MCF 10A (cell line): ENCODE measurements around the gene BPGM. TPM values are rescaled to one million over a fixed set of nuclear protein-coding genes. Genes with fewer than 3 reads are reported as not detected.

Source experiments
- BruUV-seq: library from RNA; stranded (reverse); fragments of 400-500 nt; replicated peaks from 2 replicates; lab custom pipeline; 2021; lab: Mats Ljungman, UMichigan
- CTCF ChIA-PET: fragments of 300-600 bp; sonication (Branson Sonifier 250); formaldehyde crosslinking; extraction: SDS; loops from one replicate; lab custom pipeline; 2021; ENCODE audit warnings: antibody characterized with exemption, inconsistent platforms; lab: Yijun Ruan, JAX
- POLR2A ChIA-PET: fragments of 300-600, 350-650 bp; sonication (Branson Sonifier 250); formaldehyde crosslinking; extraction: SDS; loops from one replicate; lab custom pipeline; 2020; ENCODE audit warnings: antibody characterized with exemption, inconsistent platforms; lab: Yijun Ruan, JAX
- DNase-seq: peaks from one replicate; pipeline ENCODE4 v3.0.0-alpha.2; 2018; ENCODE audit not compliant: unreplicated experiment
- H3K27ac Mint-ChIP-seq: one replicate; pipeline ENCODE4 v1.8.0; 2022; ENCODE audit warnings: mild to moderate bottlenecking, low read depth, mixed read lengths; ENCODE audit not compliant: unreplicated experiment
- H3K27me3 Mint-ChIP-seq: one replicate; pipeline ENCODE4 v1.8.0; 2022; ENCODE audit warnings: mixed read lengths; ENCODE audit not compliant: insufficient read depth, unreplicated experiment
- H3K36me3 Mint-ChIP-seq: one replicate; pipeline ENCODE4 v1.8.0; 2022; ENCODE audit warnings: mild to moderate bottlenecking, moderate library complexity, mixed read lengths; ENCODE audit not compliant: insufficient read depth, unreplicated experiment
- H3K4me1 Mint-ChIP-seq: one replicate; pipeline ENCODE4 v1.8.0; 2022; ENCODE audit warnings: mixed read lengths; ENCODE audit not compliant: insufficient read depth, unreplicated experiment
- H3K4me3 Mint-ChIP-seq: one replicate; pipeline ENCODE4 v1.8.0; 2022; ENCODE audit warnings: mild to moderate bottlenecking, moderate library complexity, mixed read lengths; ENCODE audit not compliant: unreplicated experiment
- H3K9me3 Mint-ChIP-seq: one replicate; pipeline ENCODE4 v1.8.0; 2022; ENCODE audit warnings: mixed read lengths; ENCODE audit not compliant: unreplicated experiment
- intact Hi-C: fragments of 100-400 bp; cut with micrococcal nuclease; formaldehyde crosslinking; loops from 2 replicates; pipeline ENCODE4 v1.14.1; 2022
- total RNA-seq: library from RNA; stranded (reverse); gene quantifications from 2 replicates; pipeline ENCODE4 v1.2.3, GENCODE V29; 2022
- TF ChIP-seq, protein P1 (sequence below): fragments of 200-600 bp; IDR thresholded peaks from one replicate; pipeline ENCODE4 v1.8.0; 2022; ENCODE audit warnings: antibody characterized with exemption, mild to moderate bottlenecking; ENCODE audit not compliant: unreplicated experiment

The BPGM gene
- total RNA-seq, 1 experiment from 2014 or later = 8.2 TPM

DNA sequence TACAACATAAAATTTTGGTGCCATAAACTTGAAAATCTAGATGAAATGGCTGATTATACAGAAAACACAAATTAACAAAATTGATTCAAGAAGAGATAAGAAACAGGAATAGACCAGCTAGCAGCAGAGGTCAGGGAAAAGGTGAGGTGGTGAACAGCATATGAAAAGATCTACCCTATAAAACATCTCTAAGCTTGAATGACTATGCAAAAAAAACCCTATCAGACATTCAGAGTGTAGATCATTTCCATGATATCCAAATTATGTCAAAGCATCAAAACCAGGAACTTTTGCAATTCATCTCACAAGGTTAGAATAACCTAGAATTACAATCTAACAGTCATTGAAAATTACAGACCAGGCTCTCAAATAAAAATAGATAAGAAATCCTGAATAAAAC lies 14.6 kb upstream of the BPGM start:
- intact Hi-C loops = loop anchor here (2.0 kb wide), 2 partner anchors 19 to 213 kb away; no protein-coding TSS in a partner anchor
- no peaks in the 10 kb centered on the region for H3K36me3 Mint-ChIP-seq
- DNase-seq = no peak

DNA sequence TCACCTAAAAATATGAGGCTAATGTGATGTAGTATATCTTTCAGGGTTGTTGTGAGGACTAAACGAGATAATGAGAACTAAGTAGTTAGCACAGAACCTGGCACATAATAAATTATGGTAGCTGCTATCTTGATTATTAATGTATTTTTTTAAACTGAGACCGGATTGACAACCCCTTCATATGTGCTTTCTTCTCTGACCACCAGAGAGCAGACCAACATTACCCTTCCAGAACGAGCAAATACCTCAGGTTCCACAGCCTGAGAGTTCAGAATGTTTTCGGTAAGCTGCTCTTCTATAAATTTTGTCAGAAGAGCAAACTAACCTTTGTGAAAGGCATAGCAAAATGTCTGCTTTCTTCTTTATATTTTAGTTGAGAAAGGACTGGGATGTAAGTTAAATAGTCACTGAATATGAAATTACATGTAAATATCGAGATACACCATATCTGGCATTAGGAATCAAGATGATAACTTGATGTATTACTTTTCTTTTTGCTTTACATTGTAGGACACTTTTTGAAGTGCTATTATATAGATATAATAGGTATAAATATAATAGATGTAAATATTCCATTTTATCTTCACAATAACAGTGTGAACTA lies 13.6 kb upstream of the BPGM start:
- H3K9me3 Mint-ChIP-seq = peaks cover 8% of the 10 kb centered on the region
- intact Hi-C loops = loop anchor here (1.0 to 2.0 kb wide), 6 partner anchors 20 to 321 kb away; no protein-coding TSS in a partner anchor
- H3K4me3 Mint-ChIP-seq = no peak overlapping the region
- BruUV-seq = no TSS peak
- H3K4me1 Mint-ChIP-seq = peaks cover 14% of the 10 kb centered on the region
- CTCF ChIA-PET = interaction anchor here (0.5 to 5.0 kb wide), 14 partner anchors 10 to 558 kb away, joined by 3 to 25 read pairs (median 4); no protein-coding TSS in a partner anchor
- no peaks in the 10 kb centered on the region for H3K36me3 Mint-ChIP-seq
- no peak overlapping the region for H3K27ac Mint-ChIP-seq
- H3K27me3 Mint-ChIP-seq = no peaks in the 10 kb centered on the region
- peak; percentile 61 for DNase-seq
- TF ChIP-seq, protein P1, sequence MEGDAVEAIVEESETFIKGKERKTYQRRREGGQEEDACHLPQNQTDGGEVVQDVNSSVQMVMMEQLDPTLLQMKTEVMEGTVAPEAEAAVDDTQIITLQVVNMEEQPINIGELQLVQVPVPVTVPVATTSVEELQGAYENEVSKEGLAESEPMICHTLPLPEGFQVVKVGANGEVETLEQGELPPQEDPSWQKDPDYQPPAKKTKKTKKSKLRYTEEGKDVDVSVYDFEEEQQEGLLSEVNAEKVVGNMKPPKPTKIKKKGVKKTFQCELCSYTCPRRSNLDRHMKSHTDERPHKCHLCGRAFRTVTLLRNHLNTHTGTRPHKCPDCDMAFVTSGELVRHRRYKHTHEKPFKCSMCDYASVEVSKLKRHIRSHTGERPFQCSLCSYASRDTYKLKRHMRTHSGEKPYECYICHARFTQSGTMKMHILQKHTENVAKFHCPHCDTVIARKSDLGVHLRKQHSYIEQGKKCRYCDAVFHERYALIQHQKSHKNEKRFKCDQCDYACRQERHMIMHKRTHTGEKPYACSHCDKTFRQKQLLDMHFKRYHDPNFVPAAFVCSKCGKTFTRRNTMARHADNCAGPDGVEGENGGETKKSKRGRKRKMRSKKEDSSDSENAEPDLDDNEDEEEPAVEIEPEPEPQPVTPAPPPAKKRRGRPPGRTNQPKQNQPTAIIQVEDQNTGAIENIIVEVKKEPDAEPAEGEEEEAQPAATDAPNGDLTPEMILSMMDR = peak; percentile 73
- POLR2A ChIA-PET = interaction anchor here (0.6 to 10.7 kb wide), 6 partner anchors 9 to 538 kb away, joined by 3 to 75 read pairs (median 4); partner anchors contain the start of genes BPGM and CYREN

More for the DNA sequence above, 14.6 kb upstream of the BPGM start:
- no peak overlapping the region for H3K4me3 Mint-ChIP-seq
- no peaks in the 10 kb centered on the region for H3K27me3 Mint-ChIP-seq
- CTCF ChIA-PET = interaction anchor here (0.9 to 5.0 kb wide), 8 partner anchors 12 to 642 kb away, joined by 3 to 25 read pairs (median 3); no protein-coding TSS in a partner anchor
- TF ChIP-seq, protein P1 = no peak
- H3K4me1 Mint-ChIP-seq = peaks cover 8% of the 10 kb centered on the region
- BruUV-seq = no TSS peak
- no peak overlapping the region for H3K27ac Mint-ChIP-seq
- H3K9me3 Mint-ChIP-seq = peaks cover 8% of the 10 kb centered on the region
- POLR2A ChIA-PET = interaction anchor here (2.5 to 10.7 kb wide), 2 partner anchors 12 to 15 kb away, joined by 6 to 75 read pairs; partner anchors contain the start of gene BPGM

DNA sequence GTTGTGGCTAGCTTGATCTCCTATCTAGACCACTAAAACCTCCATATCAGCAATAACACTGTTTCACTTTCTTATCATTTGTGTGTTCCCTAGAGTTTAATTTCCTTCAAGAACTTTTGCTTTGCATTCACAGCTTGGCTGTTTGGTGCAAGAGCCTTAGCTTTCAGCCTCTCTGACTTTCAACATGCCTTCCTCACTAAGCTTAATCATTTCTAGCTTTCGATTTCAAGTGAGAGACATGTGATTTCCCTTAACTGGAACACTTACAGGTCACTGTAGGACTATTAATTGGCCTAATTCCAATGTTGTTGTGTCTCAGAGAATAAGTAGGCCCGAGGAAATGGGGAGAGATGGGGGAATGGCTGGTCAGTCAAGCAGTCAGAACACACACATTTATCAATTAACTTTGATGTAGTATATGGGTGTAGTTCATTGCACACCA lies 10.6 kb upstream of the BPGM start:
- intact Hi-C loops = no loop called here
- no peak overlapping the region for H3K27ac Mint-ChIP-seq

More for the DNA sequence above, 10.6 kb upstream of the BPGM start:
- Mint-ChIP-seq H3K36me3 (no peaks in the 10 kb centered on the region), H3K9me3 (no peaks in the 10 kb centered on the region), H3K4me3 (no peak overlapping the region), H3K27me3 (no peaks in the 10 kb centered on the region), H3K4me1 (peaks cover 20% of the 10 kb centered on the region)
- TF ChIP-seq, protein P1 = no peak
- CTCF ChIA-PET = interaction anchor here (0.6 to 2.7 kb wide), 5 partner anchors 36 to 783 kb away, joined by 3 to 11 read pairs (median 3); no protein-coding TSS in a partner anchor
- POLR2A ChIA-PET = interaction anchor here (1.1 to 10.7 kb wide), 2 partner anchors 11 kb away, joined by 4 to 75 read pairs; partner anchors contain the start of gene BPGM
- no TSS peak for BruUV-seq
- no peak for DNase-seq
